ENCODE results near the gene KCNK7.

DNA sequence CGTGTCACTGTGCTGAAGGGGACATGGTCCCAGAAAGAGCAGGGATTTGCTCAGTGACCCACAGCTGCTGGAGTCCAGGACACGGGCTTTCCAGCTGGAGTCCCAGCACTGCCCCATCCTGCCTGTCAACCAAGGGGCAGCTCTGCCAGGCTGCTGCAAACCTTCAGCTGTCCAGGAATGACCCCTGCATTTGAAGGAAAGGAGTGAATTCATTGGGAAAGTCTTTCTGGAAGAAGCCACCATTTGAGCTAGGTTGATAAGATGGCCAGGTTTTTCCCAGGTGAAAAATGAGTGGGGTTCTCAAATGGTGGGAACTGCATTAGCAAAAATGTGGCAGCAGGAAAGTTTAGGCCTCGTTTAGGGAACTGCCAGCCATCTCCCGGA lies 9.4 kb downstream of the KCNK7 start:
- TF ChIP-seq POLR2A (IDR thresholded peaks at IDR 0.05) (no peak), POLR2AphosphoS5 (IDR thresholded peaks at IDR 0.05) (no peak), EP300 (IDR thresholded peaks at IDR 0.05) (no peak)
- TF ChIP-seq, protein P1, sequence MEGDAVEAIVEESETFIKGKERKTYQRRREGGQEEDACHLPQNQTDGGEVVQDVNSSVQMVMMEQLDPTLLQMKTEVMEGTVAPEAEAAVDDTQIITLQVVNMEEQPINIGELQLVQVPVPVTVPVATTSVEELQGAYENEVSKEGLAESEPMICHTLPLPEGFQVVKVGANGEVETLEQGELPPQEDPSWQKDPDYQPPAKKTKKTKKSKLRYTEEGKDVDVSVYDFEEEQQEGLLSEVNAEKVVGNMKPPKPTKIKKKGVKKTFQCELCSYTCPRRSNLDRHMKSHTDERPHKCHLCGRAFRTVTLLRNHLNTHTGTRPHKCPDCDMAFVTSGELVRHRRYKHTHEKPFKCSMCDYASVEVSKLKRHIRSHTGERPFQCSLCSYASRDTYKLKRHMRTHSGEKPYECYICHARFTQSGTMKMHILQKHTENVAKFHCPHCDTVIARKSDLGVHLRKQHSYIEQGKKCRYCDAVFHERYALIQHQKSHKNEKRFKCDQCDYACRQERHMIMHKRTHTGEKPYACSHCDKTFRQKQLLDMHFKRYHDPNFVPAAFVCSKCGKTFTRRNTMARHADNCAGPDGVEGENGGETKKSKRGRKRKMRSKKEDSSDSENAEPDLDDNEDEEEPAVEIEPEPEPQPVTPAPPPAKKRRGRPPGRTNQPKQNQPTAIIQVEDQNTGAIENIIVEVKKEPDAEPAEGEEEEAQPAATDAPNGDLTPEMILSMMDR (IDR thresholded peaks at IDR 0.05), result no peak
